Subcutaneous adipose tissue (tissue), 4 donors: Measurements from ENCODE around the gene ING3. TPM values are rescaled to one million over a fixed set of nuclear protein-coding genes. Genes with fewer than 3 reads are reported as not detected.

Source experiments
- small RNA-seq: library from RNA; depleted of rRNA; stranded (forward); fragments of <200 nt; gene quantifications from one replicate; pipeline ENCODE3, GENCODE V24; 2016
- total RNA-seq, 4 donors: library from RNA; depleted of rRNA; stranded (reverse); fragments of >200 nt; gene quantifications; one replicate each; pipeline ENCODE4 v1.1.0, GENCODE V29; 2016
- TF ChIP-seq, protein P1 (sequence below): fragments of 450-650 bp; IDR thresholded peaks from one replicate; pipeline ENCODE4 v1.5.1; 2016; ENCODE audit warnings: low read depth, mild to moderate bottlenecking, control low read depth, antibody characterized with exemption, moderate library complexity

The ING3 gene
- total RNA-seq, 4 donors from 2014 or later, result 17.8 to 24.8 (median 18.2) TPM

DNA sequence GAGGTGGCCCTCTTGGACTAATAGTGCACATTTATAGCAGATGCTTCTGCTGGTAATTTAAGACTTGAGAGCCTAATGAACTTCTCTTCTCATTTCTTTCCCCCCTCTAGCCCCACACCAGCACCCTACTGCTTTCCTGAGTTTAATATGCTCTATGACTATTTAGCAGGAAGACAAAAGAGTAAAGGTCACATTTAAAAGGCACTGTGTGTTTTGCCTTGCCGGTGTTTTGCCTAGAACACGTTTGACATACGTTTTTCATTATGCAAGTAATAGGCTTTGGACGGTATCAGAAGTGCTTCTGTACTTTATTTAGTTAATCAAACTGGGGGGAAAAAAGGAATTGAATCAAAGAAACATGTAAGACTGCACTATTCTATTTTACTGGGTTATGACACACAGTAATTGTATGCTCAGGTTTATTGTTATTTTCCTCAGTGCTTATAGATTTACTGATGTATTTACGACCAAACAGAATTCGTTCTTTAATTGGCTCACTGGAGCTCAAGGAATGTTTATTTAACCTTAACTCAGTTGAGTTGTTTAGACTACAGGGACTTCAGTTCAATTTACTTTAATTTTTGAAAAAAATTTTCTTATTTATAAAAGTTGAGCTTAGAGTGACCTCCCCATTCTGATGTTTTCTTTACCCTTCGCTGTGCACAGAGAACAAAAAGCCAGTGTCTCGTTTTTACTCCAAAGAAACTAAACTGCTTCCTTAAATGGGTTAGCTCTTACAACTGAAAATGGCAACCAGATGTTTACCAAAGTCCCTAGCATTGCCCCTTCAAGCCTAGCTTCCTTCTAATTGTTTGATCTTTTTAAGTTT is 73.3 kb downstream of the ING3 start:
- TF ChIP-seq, protein P1, sequence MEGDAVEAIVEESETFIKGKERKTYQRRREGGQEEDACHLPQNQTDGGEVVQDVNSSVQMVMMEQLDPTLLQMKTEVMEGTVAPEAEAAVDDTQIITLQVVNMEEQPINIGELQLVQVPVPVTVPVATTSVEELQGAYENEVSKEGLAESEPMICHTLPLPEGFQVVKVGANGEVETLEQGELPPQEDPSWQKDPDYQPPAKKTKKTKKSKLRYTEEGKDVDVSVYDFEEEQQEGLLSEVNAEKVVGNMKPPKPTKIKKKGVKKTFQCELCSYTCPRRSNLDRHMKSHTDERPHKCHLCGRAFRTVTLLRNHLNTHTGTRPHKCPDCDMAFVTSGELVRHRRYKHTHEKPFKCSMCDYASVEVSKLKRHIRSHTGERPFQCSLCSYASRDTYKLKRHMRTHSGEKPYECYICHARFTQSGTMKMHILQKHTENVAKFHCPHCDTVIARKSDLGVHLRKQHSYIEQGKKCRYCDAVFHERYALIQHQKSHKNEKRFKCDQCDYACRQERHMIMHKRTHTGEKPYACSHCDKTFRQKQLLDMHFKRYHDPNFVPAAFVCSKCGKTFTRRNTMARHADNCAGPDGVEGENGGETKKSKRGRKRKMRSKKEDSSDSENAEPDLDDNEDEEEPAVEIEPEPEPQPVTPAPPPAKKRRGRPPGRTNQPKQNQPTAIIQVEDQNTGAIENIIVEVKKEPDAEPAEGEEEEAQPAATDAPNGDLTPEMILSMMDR, result no peak

DNA sequence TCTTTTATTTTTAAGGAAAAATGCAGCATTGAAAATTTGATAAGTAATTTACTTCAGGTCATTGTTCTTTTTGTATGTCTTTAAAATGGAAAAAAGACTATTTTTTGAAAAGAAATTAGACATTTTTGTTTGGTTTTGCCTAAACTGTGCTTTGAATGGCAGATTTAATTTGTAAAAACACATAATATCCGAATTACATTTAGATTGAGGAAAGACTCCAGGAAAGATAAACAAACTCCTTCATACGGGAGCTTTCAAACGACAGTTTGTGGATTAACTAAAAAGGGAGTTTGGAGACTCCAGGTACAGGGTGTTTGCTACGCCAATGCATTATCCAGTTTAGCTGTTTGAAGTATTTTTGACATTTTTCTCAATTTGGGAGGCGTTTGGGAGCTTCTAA is 74.0 kb downstream of the ING3 start:
- TF ChIP-seq, protein P1, result no peak

DNA sequence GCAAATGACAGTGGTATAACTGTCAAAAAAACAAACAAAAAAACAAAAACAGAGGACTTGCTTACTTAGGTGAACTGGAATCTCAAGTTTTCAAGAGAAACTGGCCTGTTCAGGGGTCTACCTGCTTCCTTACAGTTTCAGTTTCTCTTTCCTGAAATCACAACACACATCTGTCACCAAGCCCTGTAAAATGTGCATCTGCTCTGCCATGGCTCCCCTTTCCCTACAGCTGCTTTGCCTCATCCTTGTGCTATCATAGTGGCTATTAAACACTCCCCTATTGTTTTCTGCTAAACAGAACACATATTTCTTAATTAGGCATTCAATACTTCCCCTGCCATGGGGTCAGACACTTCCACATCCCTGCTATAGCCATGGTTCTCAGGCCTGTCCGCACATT is 75.6 kb downstream of the ING3 start:
- TF ChIP-seq, protein P1, result no peak

DNA sequence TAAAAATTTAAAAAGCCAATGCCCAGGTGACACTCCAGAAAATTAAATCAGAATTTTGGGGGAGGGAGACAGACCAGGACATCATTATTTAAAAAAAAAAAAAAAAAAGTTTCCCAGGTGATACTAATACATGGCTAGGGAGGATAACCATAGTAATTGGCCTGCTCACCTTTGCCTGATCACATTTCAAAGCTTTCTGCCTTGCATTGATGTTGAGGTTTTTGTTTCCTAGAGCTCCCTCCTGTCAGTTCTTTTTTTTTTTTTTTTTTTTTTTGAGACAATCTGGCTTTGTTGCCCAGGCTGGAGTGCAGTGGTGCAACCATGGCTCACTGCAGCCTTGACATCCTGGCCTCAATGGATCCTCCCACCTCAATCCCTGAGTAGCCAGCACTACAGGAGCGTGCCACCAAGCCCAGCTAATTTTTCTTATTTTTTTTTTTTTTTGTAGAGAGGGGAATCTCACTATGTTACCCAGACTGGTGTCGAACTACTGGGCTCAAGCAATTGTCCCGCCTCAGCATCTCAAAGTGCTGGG is 76.1 kb downstream of the ING3 start:
- TF ChIP-seq, protein P1, result no peak

Small RNA genes within 50 kb of the gene (small RNA-seq; reads per million reads assigned to genes)
- not detected for gene RNA5SP240

Other genes starting within 250 kb of the ING3 start
- 10 to 100 TPM in 2 of 4 donors, 1 to 10 TPM in 2; 7.0 to 12.1 (median 10.3) TPM for gene TSPAN12, start 92.6 kb upstream of the ING3 start, total RNA-seq
- 10 to 100 TPM; 32.5 to 49.5 (median 40.2) TPM for gene CPED1, start 37.9 kb downstream of the ING3 start, total RNA-seq